ENCODE data around the gene CSF3R.

DNA sequence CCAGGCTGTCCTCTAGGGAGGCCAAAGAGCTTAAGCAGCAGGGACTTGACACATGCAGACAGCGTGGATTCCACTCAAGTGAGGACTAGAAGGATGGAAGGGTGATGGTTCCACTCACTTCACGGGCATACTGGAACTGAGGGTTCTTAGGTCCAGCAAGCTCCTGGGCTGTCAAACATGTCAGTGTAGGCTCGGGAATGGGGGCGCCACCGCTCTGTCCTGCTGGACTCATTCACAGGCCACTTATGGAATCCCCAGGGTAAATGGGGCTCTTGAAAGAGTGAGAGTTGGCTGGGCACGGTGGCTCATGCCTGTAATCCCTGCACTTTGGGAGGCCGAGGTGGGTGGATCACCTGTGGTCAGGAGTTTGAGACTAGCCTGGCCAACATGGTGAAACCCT, 27.7 kb upstream of the CSF3R start:
- TF ChIP-seq, protein P1, sequence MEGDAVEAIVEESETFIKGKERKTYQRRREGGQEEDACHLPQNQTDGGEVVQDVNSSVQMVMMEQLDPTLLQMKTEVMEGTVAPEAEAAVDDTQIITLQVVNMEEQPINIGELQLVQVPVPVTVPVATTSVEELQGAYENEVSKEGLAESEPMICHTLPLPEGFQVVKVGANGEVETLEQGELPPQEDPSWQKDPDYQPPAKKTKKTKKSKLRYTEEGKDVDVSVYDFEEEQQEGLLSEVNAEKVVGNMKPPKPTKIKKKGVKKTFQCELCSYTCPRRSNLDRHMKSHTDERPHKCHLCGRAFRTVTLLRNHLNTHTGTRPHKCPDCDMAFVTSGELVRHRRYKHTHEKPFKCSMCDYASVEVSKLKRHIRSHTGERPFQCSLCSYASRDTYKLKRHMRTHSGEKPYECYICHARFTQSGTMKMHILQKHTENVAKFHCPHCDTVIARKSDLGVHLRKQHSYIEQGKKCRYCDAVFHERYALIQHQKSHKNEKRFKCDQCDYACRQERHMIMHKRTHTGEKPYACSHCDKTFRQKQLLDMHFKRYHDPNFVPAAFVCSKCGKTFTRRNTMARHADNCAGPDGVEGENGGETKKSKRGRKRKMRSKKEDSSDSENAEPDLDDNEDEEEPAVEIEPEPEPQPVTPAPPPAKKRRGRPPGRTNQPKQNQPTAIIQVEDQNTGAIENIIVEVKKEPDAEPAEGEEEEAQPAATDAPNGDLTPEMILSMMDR (conservative IDR thresholded peaks at IDR 0.05; ENCODE audit: low read length) = no peak
- TF ChIP-seq EZH2phosphoT487 (IDR thresholded peaks at IDR 0.05; ENCODE audit: borderline replicate concordance, low read depth, low read length) = no peak

Data from OCI-LY7 (cell line).